GM12878 (cell line): Measurements from ENCODE around the gene VASH2. TPM values are rescaled to one million over a fixed set of nuclear protein-coding genes. Genes with fewer than 3 reads are reported as not detected.

Experiments used
- ATAC-seq: fragments of 200-7000 bp; cut with Tn5 transposase; 3 replicates; pipeline ENCODE4 v1.9.1; 2020; ENCODE audit warnings: mild to moderate bottlenecking, moderate library complexity
- BruUV-seq: library from RNA; stranded (reverse); fragments of 400-500 nt; replicated peaks from 2 replicates; lab custom pipeline; 2021; lab: Mats Ljungman, UMichigan
- CTCF ChIA-PET: fragments of 300-600 bp; sonication (Branson Sonifier 250); formaldehyde crosslinking; extraction: SDS; loops from one replicate; lab custom pipeline; 2021; ENCODE audit warnings: inconsistent platforms; lab: Yijun Ruan, JAX
- POLR2A ChIA-PET: fragments of 350-600 bp; formaldehyde crosslinking; extraction: SDS; loops from one replicate; lab custom pipeline; 2021; ENCODE audit warnings: inconsistent platforms; lab: Charles Lee
- RAD21 ChIA-PET: fragments of 300-600 bp; sonication (Branson Sonifier 250); formaldehyde crosslinking; loops from one replicate; lab custom pipeline; 2023; ENCODE audit warnings: antibody characterized with exemption; ENCODE audit not compliant: unreplicated experiment; lab: Charles Lee
- SMC1A ChIA-PET: fragments of 300-600 bp; sonication (Branson Sonifier 250); formaldehyde crosslinking; loops from one replicate; lab custom pipeline; 2023; ENCODE audit not compliant: unreplicated experiment, uncharacterized antibody; lab: Charles Lee
- DNase-seq: peaks from one replicate; pipeline ENCODE4 v3.0.0-alpha.2; 2011; ENCODE audit warnings: low read depth, low spot score
- FAIRE-seq: peaks from 3 replicates; lab custom pipeline; 2011; peaks lifted over from hg19 to GRCh38; lab: Jason Lieb, UNC
- H2AFZ ChIP-seq: 2 replicates; pipeline ENCODE4 v1.6.0; 2011; ENCODE audit warnings: low read depth, low read length, control low read depth; ENCODE audit not compliant: control insufficient read depth
- H3K27ac ChIP-seq: 2 replicates; pipeline ENCODE4 v1.5.1; 2011; ENCODE audit warnings: control low read depth; ENCODE audit not compliant: control insufficient read depth, insufficient read depth
- H3K27me3 ChIP-seq, 2 experiments: replicated peaks in 1 of 2; 2 replicates each; pipeline versions ENCODE4 v1.6.0 to v1.6.1; 2011; ENCODE audit warnings: low read length in 1 of 2; ENCODE audit not compliant: control insufficient read depth in 2 of 2, insufficient read depth in 2 of 2
- H3K36me3 ChIP-seq, 2 experiments: 2 replicates each; pipeline ENCODE4 v1.5.1; 2011; ENCODE audit warnings: low read length in 1 of 2; ENCODE audit not compliant: control insufficient read depth in 2 of 2, insufficient read depth in 2 of 2
- H3K4me1 ChIP-seq: 2 replicates; pipeline ENCODE4 v1.6.1; 2011; ENCODE audit warnings: mild to moderate bottlenecking, low read length, moderate library complexity, mixed read lengths; ENCODE audit not compliant: control insufficient read depth, insufficient read depth
- H3K4me2 ChIP-seq: 2 replicates; pipeline ENCODE4 v1.6.0; 2011; ENCODE audit warnings: control low read depth; ENCODE audit not compliant: control insufficient read depth, insufficient read depth
- H3K4me3 ChIP-seq: fragments of 200-600 bp; sonication (generic); 2 replicates; pipeline ENCODE4 v1.5.1; 2016
- H3K79me2 ChIP-seq: 2 replicates; pipeline ENCODE4 v1.6.0; 2011; ENCODE audit warnings: low read length; ENCODE audit not compliant: control insufficient read depth, insufficient read depth
- H3K9ac ChIP-seq: 2 replicates; pipeline ENCODE4 v1.8.0; 2011; ENCODE audit warnings: low read length, control low read depth, mixed read lengths; ENCODE audit not compliant: control insufficient read depth, insufficient read depth
- H3K9me3 ChIP-seq: replicated peaks from 3 replicates; pipeline ENCODE4 v1.5.1; 2011; ENCODE audit warnings: mild to moderate bottlenecking, low read length; ENCODE audit not compliant: control insufficient read depth, insufficient read depth
- H4K20me1 ChIP-seq: 2 replicates; pipeline ENCODE4 v1.6.0; 2011; ENCODE audit not compliant: control insufficient read depth, insufficient read depth
- BACH1 ChIP-seq: fragments of 450-650 bp; IDR thresholded peaks from 2 replicates; pipeline ENCODE4 v1.6.1; 2017; ENCODE audit warnings: mild to moderate bottlenecking, borderline replicate concordance
- CEBPB ChIP-seq, 2 experiments: fragments of 150-350 bp in 1 of 2; IDR thresholded peaks; 2 replicates each; pipeline ENCODE4 v1.6.1; 2012 to 2014; ENCODE audit warnings: low read depth in 2 of 2, low read length in 2 of 2, borderline replicate concordance in 1 of 2, inconsistent platforms in 1 of 2
- CREB1 ChIP-seq: IDR thresholded peaks from 2 replicates; pipeline ENCODE4 v1.6.1; 2012; ENCODE audit warnings: low read depth, mild to moderate bottlenecking, inconsistent platforms
- CREM ChIP-seq: IDR thresholded peaks from 2 replicates; pipeline ENCODE4 v1.6.1; 2014; ENCODE audit warnings: antibody characterized with exemption, low read depth
- EED ChIP-seq: sonication (generic); IDR thresholded peaks from 2 replicates; pipeline ENCODE4 v1.6.1; 2016; ENCODE audit warnings: antibody characterized with exemption, low read depth
- ELK1 ChIP-seq: IDR thresholded peaks from 2 replicates; pipeline ENCODE4 v1.6.1; 2012; ENCODE audit warnings: low read depth, low read length, improper control_type of control experiment
- FOS ChIP-seq: IDR thresholded peaks from 3 replicates; pipeline ENCODE4 v1.6.1; 2011; ENCODE audit warnings: borderline replicate concordance; ENCODE audit not compliant: insufficient read length; ENCODE audit errors: extremely low read depth
- FOXK2 ChIP-seq: fragments of 450-650 bp; IDR thresholded peaks from 2 replicates; pipeline ENCODE4 v1.6.1; 2017; ENCODE audit warnings: mild to moderate bottlenecking, moderate library complexity
- KLF5 ChIP-seq: fragments of 450-650 bp; IDR thresholded peaks from 2 replicates; pipeline ENCODE4 v1.6.1; 2014; ENCODE audit warnings: mild to moderate bottlenecking; ENCODE audit not compliant: partially characterized antibody
- POLR2AphosphoS5 ChIP-seq: IDR thresholded peaks from 2 replicates; pipeline ENCODE4 v1.6.1; 2011; ENCODE audit warnings: mild to moderate bottlenecking, low read length, inconsistent platforms
- RUNX3 ChIP-seq: IDR thresholded peaks from 2 replicates; pipeline ENCODE4 v1.6.1; 2012; ENCODE audit warnings: low read length, inconsistent platforms
- SMAD5 ChIP-seq: IDR thresholded peaks from 2 replicates; pipeline ENCODE4 v1.6.1; 2016; ENCODE audit warnings: antibody characterized with exemption, low read depth
- TCF12 ChIP-seq: IDR thresholded peaks from 2 replicates; pipeline ENCODE4 v1.6.1; 2011; ENCODE audit warnings: low read depth, mild to moderate bottlenecking, low read length
- TCF3 ChIP-seq: IDR thresholded peaks from 2 replicates; pipeline ENCODE4 v1.6.1; 2012; ENCODE audit warnings: low read depth, mild to moderate bottlenecking, low read length, borderline replicate concordance; ENCODE audit not compliant: insufficient read depth
- USF2 ChIP-seq: IDR thresholded peaks from 2 replicates; pipeline ENCODE4 v1.6.1; 2011; ENCODE audit warnings: low read depth, low read length, improper control_type of control experiment, borderline replicate concordance
- ZBED1 ChIP-seq: IDR thresholded peaks from 2 replicates; pipeline ENCODE4 v1.6.1; 2016; ENCODE audit warnings: borderline replicate concordance
- WGBS: methylation state at CpG from one replicate; pipeline ENCODE4 v1.1.6; 2016; ENCODE audit warnings: low lambda C conversion rate; ENCODE audit not compliant: insufficient replicate concordance, insufficient coverage; ENCODE audit errors: missing lambda C conversion rate; 5-methylcytosine and 5-hydroxymethylcytosine counted together
- in situ Hi-C: fragments of 300-500 bp; cut with MboI; formaldehyde crosslinking; loops from 9 replicates; pipeline ENCODE4 v1.14.3; 2018; ENCODE audit warnings: mixed read lengths
- intact Hi-C: fragments of 100-400 bp; cut with micrococcal nuclease; formaldehyde crosslinking; loops from one replicate; pipeline ENCODE4 v1.14.2; 2022; ENCODE audit not compliant: unreplicated experiment
- polyA plus RNA-seq, 11 experiments: library from polyadenylated mRNA; depleted of rRNA in 4 of 11; unstranded in 6 of 11; stranded (reverse) in 5 of 11; fragments of >200 nt; fragmentation: Nextera tagmentation in 4 of 11; fragmentation: Illumina TruSeq in 1 of 11; extraction: Ambion mirVana in 4 of 11; extraction: Trizol in 1 of 11; gene quantifications; 1 replicate in 1 of 11; 2 replicates in 10 of 11; pipeline versions ENCODE4 v1.2.1 to v1.2.3, GENCODE V29; 2011 to 2016; ENCODE audit warnings: inconsistent platforms in 2 of 11, missing spikeins in 2 of 11, low read depth in 1 of 11
- total RNA-seq, 4 experiments: library from RNA; depleted of rRNA in 3 of 4; stranded (reverse); fragments of >200 nt in 3 of 4; fragmentation: Illumina TruSeq in 1 of 4; extraction: Trizol in 1 of 4; gene quantifications; 2 replicates each; pipeline versions ENCODE4 v1.2.1 to v1.2.3, GENCODE V29; 2013 to 2021
- TF ChIP-seq, protein P1 (sequence below): fragments of 450-650 bp; formaldehyde crosslinking; IDR thresholded peaks from 2 replicates; pipeline ENCODE4 v1.5.0; 2022; ENCODE audit warnings: mild to moderate bottlenecking, missing genetic modification characterization

VASH2 gene
- total and polyA plus RNA-seq, 10 of the 15 experiments (the other 5 are each of a cell fraction or from before 2014, with no cell fraction given) = 5.4 to 29.7 (median 21.7) TPM

- Histone ChIP-seq H3K4me3 (peak within 1 kb of the TSS; percentile 91), H3K9me3 (no peaks in the 10 kb centered on the region), H3K4me2 (peak within 1 kb of the TSS; percentile 46), H3K27ac (peak within 1 kb of the TSS; percentile 92), H3K27me3 (no peaks in the 10 kb centered on the region), H2AFZ (peak within 1 kb of the TSS; percentile 99), H3K36me3 (0 out of 4 replicates have a peak, but pooled peaks cover 0 to 18% of the 10 kb centered on the region in 2 experiments), H3K79me2 (peaks cover 30% of the 10 kb centered on the region), H3K9ac (peak within 1 kb of the TSS; percentile 90), H4K20me1 (no peaks in the 10 kb centered on the region), H3K4me1 (no peaks in the 10 kb centered on the region)
- SMC1A ChIA-PET = interaction anchor here (1.0 to 1.7 kb wide), 10 partner anchors 13 to 227 kb away, joined by 3 to 11 read pairs (median 4); no protein-coding TSS in a partner anchor
- WGBS = under 1% methylated on average over 52 of the region's 66 CpGs
- FAIRE-seq = peak; percentile 90
- intact Hi-C loops = loop anchor here (1.0 to 2.0 kb wide), 2 partner anchors 35 to 55 kb away; partner anchors contain the start of gene RPS6KC1
- peak; percentile 96 for ATAC-seq
- peak; percentile 94 for DNase-seq
- POLR2A ChIA-PET = interaction anchor here (0.6 to 1.6 kb wide), 4 partner anchors 37 to 159 kb away, joined by 3 to 6 read pairs (median 3); no protein-coding TSS in a partner anchor
- RAD21 ChIA-PET = interaction anchor here (1.1 to 1.5 kb wide), 4 partner anchors 18 to 88 kb away, joined by 3 to 9 read pairs (median 4); no protein-coding TSS in a partner anchor
- in situ Hi-C loops = no loop called here
- CTCF ChIA-PET = interaction anchor here (0.6 to 1.9 kb wide), 8 partner anchors 21 to 538 kb away, joined by 3 to 14 read pairs (median 4); no protein-coding TSS in a partner anchor
- TSS peak; percentile 77 for BruUV-seq
- peak; percentile 44; the same call in 1 of the 2 replicates for TF ChIP-seq BACH1
- TF ChIP-seq FOXK2 = no peak
- TF ChIP-seq CREB1 = peak; percentile 50; the same call in 1 of the 2 replicates
- no peak for TF ChIP-seq USF2
- no peak for TF ChIP-seq ELK1
- TF ChIP-seq CREM = 0 out of 2 replicates have a peak, but pooled peaks have one; percentile 23
- no peak for TF ChIP-seq FOS
- 0 out of 2 replicates have a peak, but pooled peaks have one; percentile 21 for TF ChIP-seq TCF3
- TF ChIP-seq POLR2AphosphoS5 = peak; percentile 86
- no peak for TF ChIP-seq CEBPB (IDR thresholded peaks at IDR 0.05; ENCODE audit: borderline replicate concordance in 1 of 2, low read depth in 2 of 2, low read length in 2 of 2)
- TF ChIP-seq ZBED1 = no peak
- peak; percentile 62 for TF ChIP-seq SMAD5
- TF ChIP-seq TCF12 = no peak
- TF ChIP-seq KLF5 = no peak
- TF ChIP-seq RUNX3 = peak; percentile 42; the same call in 1 of the 2 replicates
- TF ChIP-seq EED = no peak
- TF ChIP-seq, protein P1, sequence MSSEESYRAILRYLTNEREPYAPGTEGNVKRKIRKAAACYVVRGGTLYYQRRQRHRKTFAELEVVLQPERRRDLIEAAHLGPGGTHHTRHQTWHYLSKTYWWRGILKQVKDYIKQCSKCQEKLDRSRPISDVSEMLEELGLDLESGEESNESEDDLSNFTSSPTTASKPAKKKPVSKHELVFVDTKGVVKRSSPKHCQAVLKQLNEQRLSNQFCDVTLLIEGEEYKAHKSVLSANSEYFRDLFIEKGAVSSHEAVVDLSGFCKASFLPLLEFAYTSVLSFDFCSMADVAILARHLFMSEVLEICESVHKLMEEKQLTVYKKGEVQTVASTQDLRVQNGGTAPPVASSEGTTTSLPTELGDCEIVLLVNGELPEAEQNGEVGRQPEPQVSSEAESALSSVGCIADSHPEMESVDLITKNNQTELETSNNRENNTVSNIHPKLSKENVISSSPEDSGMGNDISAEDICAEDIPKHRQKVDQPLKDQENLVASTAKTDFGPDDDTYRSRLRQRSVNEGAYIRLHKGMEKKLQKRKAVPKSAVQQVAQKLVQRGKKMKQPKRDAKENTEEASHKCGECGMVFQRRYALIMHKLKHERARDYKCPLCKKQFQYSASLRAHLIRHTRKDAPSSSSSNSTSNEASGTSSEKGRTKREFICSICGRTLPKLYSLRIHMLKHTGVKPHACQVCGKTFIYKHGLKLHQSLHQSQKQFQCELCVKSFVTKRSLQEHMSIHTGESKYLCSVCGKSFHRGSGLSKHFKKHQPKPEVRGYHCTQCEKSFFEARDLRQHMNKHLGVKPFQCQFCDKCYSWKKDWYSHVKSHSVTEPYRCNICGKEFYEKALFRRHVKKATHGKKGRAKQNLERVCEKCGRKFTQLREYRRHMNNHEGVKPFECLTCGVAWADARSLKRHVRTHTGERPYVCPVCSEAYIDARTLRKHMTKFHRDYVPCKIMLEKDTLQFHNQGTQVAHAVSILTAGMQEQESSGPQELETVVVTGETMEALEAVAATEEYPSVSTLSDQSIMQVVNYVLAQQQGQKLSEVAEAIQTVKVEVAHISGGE = no peak
Measured at GRCh38 chr1:213015099-213016050, 65.0 kb downstream of the VASH2 start, which contains the start of gene ANGEL2. Gene ANGEL2, minus strand, starts transcription at chr1:213015867. Its CDS starts 196 bp downstream, at chr1:213015671.
